HG02885 (cell line): Measurements from ENCODE around the gene PPP1R13B.
"Not testable (repeated sequence)": the region's sequence is repeated elsewhere in the genome, so short reads cannot be mapped to it uniquely, and the experiment has no call there.

Experiments
- ATAC-seq: cut with Tn5 transposase; IDR thresholded peaks from one replicate; pipeline ENCODE4 v1.9.1; 2021; ENCODE audit warnings: mild to moderate bottlenecking; ENCODE audit not compliant: unreplicated experiment, poor library complexity

PPP1R13B gene, protein sequence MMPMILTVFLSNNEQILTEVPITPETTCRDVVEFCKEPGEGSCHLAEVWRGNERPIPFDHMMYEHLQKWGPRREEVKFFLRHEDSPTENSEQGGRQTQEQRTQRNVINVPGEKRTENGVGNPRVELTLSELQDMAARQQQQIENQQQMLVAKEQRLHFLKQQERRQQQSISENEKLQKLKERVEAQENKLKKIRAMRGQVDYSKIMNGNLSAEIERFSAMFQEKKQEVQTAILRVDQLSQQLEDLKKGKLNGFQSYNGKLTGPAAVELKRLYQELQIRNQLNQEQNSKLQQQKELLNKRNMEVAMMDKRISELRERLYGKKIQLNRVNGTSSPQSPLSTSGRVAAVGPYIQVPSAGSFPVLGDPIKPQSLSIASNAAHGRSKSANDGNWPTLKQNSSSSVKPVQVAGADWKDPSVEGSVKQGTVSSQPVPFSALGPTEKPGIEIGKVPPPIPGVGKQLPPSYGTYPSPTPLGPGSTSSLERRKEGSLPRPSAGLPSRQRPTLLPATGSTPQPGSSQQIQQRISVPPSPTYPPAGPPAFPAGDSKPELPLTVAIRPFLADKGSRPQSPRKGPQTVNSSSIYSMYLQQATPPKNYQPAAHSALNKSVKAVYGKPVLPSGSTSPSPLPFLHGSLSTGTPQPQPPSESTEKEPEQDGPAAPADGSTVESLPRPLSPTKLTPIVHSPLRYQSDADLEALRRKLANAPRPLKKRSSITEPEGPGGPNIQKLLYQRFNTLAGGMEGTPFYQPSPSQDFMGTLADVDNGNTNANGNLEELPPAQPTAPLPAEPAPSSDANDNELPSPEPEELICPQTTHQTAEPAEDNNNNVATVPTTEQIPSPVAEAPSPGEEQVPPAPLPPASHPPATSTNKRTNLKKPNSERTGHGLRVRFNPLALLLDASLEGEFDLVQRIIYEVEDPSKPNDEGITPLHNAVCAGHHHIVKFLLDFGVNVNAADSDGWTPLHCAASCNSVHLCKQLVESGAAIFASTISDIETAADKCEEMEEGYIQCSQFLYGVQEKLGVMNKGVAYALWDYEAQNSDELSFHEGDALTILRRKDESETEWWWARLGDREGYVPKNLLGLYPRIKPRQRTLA

GRCh38 chr14:103847451-103848174, at the start of gene PPP1R13B:
Gene PPP1R13B (minus strand): TSS chr14:103847575. CDS start chr14:103847307, 268 bp downstream.
- peak; percentile 93 for ATAC-seq

GRCh38 chr14:103896578-103896977, 49.2 kb upstream of the PPP1R13B start:
- ATAC-seq = no peak

- ATAC-seq = no peak
Measured at GRCh38 chr14:103894723-103895059, 47.3 kb upstream of the PPP1R13B start.

- ATAC-seq = no peak
Measured at GRCh38 chr14:103894034-103894722, 46.8 kb upstream of the PPP1R13B start.

DNA sequence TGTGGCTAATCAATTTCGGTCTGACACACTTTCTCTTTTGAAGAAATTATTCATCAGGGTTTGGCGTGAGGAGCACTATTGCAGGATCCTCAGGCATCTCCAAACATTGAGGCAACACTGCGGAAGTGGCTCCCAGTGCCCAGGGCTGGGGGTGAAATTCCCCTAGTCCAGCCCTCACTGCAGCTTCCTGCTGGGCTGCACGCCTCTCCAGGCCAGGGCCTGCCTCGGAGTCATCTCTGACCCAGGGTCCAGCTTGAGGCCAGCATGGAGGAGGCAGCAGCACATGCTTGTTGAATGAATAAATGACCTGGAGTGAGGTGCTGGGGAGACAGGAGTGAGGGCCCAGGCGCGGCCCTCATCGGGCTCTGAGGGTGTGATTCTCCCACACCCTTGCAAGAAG, 44.9 kb upstream of the PPP1R13B start:
- ATAC-seq = no peak

DNA sequence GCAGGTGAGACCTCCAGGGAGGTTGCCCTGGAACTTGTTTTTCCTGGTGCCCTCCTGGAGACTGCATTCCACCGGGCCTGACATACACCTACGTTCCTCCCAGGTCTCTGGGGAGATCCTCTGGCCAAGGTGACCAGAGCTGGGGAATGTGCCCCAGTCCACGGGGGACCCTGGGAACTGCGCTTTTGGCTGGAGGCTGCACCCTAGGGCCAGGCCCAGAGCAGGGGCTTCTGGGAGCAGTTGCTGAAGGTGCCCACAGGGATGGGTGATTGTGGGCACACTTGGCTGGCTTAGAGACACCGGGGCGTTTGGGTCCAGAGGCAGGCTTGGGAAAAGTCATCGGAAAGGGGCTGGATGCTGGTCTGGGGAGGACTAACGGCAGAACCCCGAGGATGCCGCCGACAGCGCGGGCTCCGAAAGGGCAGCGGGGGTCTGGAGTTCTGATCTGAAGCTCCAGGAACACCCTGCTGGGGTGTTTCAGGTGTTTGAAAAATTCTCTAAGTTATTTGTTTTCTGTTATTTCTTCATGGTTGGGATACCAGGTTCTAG, 44.4 kb upstream of the PPP1R13B start:
- ATAC-seq = no peak

DNA sequence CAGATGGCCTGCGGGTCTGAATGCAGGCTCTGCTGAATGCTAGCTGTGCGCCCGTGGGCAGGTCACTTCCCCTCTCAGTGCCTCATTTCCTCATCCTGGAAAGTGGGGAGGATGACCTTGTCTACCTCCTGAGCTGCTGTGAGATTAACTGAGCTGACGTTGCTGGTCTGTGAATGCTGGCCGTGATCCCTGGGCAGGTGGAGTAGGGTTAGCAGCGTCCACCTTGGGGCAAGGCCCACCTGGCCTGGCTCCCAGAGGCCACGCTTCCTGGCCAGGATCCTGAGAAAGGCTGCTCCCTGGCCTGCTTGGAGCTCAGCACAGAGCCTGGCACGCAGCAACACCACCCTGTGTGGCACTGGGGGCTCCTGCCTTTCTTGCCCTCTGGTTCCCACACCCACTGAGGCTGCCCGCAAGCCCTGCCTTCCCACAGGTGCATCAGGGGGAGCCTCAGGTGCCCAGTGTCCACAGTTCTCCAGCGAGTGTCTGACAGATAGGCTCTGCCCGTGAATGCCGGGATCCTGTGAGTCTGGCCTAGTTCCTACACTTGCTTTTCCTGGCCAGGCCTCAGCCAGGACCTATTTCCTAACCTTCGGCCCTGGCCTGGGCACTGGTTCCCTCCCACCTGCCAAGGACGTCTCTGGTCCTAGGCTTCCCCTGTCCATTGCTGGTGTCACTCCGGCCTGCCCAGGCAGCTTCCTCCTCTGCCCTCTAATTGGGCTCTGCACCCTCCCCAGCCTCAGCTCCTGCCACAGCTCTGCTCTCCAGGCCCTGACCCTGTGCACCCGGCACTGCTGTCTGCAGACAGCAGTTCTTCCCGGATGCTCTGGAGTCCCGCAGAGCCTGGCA, 43.7 kb upstream of the PPP1R13B start:
- ATAC-seq = no peak

GRCh38 chr14:103890052-103890371, 42.6 kb upstream of the PPP1R13B start:
- no peak for ATAC-seq

- no peak for ATAC-seq
Measured at GRCh38 chr14:103889313-103890051, 42.1 kb upstream of the PPP1R13B start.

- not testable (repeated sequence) for ATAC-seq
Measured at GRCh38 chr14:103889002-103889312, 41.6 kb upstream of the PPP1R13B start.

- ATAC-seq = no peak
Measured at GRCh38 chr14:103887557-103888115, 40.3 kb upstream of the PPP1R13B start.

- no peak for ATAC-seq
Measured at GRCh38 chr14:103887170-103887501, 39.8 kb upstream of the PPP1R13B start.

DNA sequence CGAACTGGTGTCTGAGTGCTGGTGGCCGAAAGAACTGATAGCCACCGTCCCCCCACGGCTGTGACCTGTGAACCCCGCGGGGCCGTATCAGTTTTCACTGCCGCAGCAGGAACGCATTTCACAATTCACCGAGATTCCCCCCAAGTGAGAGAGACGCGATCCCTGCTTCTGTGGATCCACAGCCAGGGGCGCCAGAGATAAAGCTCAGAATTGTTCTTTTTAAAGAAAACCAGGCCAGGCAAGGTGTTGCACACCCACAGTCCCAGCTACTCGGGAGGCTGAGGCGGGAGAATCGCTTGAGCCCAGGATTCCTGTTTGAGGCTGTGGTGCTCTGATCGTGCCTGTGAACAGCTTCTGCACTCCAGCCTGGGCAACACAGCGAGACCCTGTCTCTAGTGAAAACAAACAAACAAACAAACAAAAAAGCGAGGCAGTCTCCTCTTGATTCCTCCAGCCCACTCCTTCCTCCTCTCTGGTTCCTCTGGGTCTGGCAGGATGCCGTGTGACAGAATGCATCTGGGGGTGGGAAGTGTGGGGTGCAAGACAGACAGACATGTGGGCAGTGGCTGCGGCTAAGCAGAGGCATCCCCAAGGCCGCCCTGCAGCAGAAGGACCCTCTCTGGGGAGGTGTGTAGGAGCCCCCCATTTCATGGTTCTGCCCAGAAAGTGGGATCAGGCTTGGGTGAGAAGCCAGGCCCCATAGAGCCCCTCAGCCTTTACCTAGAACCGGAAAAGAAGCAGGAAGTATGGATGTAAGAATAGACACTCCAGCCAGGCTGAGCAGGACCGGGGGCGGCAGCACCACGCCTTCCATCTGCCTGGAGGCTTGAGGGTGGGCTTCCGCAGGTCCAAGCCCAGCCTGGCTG, 39.2 kb upstream of the PPP1R13B start:
- ATAC-seq = no peak

- ATAC-seq = no peak
Measured at GRCh38 chr14:103885509-103885932, 38.1 kb upstream of the PPP1R13B start.

DNA sequence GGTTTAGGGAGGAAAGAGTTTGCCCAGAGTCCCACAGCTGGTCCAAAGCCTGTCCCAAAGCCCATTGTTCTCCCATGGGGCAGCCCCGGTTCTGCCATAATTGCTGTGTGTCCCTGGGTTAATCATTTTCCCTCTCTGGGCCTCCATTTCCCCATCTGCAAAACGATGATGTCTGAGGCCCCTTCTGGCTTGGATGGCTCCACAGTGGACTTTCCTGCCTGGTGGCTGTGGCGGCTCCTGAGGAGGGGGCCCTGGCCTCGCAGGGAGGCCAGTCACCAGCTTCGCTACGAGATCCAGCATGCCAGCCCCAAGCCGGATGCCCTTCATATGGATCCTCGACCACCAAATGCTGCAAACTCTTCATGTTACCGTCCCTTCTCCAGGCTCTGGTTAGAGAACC, 37.5 kb upstream of the PPP1R13B start:
- ATAC-seq = no peak

DNA sequence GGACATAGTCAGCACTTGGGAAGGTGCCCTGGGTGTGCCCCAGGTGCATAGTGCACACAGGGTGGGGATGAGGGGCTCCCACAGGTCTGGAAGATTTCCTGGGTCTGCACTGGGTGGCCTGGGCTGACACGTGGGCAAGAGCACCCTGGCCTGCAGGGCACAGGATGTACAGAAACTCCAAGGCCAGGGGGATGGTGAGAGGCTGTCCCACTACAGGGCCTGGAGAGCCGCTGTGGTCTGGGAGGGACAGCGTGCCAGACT, 35.8 kb upstream of the PPP1R13B start:
- ATAC-seq = no peak

DNA sequence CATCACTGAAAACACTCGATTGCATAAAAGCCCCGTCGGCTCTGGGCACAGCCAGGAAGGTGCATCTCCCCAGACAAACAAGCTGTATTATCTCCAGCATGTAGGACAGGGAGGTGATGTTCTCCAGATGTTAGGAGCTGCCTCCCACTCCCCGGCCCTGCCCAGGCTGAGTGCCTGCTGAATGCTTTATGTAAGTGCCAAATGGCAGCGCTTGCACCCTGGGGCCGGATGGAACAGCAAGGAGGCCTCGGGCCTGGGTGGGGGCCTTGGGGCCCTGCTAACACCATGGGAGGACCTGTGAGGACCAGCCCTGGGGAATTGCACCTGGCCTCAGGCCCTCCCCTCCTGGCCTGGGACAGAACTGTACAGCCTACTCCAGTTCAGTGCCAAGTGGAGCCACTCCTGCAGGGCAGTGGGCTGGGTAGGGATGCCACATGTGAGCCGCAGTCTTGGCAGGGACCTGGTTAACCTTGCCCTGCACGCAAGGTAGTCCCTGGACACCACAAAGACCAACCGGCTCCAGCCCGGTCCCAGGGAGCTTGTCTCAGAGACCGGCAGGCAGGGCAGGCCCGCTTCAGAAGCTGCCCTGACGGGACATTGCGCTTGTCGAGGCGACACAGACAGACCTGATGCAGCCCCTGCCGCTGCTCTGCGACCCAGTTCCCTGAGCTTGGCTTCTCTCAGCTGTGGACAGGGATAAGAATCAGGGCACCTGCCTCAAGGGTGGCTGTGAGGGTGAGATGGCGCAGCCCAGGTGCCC, 35.3 kb upstream of the PPP1R13B start:
- ATAC-seq = no peak
